HG03520 (cell line): Measurements from ENCODE around the gene TEX264.

Experiments used
- ATAC-seq: cut with Tn5 transposase; IDR thresholded peaks from one replicate; pipeline ENCODE4 v1.9.1; 2021; ENCODE audit warnings: mild to moderate bottlenecking, moderate library complexity; ENCODE audit not compliant: unreplicated experiment

Gene TEX264

DNA sequence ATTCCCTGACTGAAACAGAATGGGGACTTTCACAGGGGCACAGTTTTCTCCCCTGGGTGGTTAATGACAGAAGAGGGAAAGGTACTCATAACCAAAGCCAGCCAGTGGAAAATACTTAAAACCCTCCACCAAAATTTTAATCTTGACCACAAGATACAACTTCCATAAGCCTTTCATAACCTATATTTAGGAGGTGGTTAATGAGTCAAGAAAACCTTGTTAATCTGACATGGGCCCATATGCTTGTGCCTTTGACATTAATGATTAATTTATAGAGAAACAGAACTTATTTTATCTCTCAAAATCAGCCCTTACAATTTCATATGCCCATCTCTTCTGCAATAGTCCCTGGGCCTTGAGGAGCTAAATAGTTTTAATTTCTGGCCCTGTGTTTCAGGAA is 76.8 kb downstream of the TEX264 start:
- ATAC-seq: no peak

DNA sequence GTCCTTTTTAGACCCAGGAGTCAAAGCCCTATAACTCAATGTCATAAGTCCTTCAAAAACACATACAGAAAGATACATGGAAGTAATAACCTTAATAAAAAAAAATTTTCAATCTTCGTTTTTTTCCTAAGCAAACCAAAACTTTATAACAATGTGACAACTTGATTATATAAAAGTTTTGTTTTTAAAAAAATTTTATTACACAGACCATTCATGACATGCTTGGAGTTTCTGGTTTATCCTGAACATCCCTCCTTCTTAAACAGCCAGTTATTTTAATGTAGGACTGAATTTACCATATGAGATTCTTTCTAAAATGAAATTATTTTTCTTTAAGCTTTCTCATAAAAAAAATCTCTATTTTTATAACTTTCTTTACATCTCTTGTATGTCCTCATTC is 77.3 kb downstream of the TEX264 start:
- ATAC-seq: no peak

DNA sequence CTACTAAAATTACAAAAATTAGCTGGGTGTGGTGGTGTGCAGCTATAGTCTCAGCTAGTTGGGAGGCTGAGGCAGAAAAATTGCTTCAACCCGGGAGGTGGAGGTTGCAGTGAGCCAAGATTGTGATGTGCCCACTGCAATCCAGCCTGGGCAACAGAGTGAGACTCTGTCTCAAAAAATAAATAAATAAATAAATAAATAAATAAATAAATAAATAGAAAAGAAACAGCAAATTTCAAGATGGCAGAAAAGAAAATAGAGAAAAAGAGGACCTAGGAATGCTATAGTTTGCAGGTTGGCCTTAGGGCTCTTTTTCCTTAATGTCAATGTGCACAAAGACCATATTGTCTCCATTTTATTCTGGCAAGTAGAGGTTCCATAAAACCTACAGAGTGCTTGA is 79.8 kb downstream of the TEX264 start:
- no peak for ATAC-seq

DNA sequence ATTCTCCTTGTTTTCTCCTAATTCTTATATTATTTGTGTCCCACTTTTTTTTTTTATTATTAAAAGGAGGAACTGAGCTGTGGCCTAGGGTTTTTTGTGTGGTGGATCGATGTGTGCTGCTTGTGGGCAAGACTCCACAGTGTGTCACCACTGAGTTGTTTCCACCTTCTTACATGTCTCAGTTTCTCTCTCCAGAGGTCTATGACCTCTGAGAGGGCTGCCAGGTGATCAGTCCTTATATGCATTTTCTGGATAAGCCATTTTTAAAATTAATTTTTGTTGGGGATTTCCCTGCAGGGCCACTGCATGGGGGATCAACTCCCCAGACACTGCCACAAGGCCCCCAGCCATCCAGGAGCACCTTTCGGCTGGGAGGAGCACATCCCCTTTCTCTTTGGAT is 80.2 kb downstream of the TEX264 start:
- ATAC-seq: peak; percentile 46
